Erythroblast (primary cell): ENCODE data around the gene LONP2.

ENCODE experiments used
- GATA1 ChIP-seq: IDR thresholded peaks from 2 replicates; pipeline ENCODE4 v1.6.1; 2011; ENCODE audit warnings: low read depth, mild to moderate bottlenecking, control low read depth, low read length, moderate library complexity
- POLR2A ChIP-seq: IDR thresholded peaks from 2 replicates; pipeline ENCODE4 v1.6.1; 2011; ENCODE audit warnings: mild to moderate bottlenecking, low read length

DNA sequence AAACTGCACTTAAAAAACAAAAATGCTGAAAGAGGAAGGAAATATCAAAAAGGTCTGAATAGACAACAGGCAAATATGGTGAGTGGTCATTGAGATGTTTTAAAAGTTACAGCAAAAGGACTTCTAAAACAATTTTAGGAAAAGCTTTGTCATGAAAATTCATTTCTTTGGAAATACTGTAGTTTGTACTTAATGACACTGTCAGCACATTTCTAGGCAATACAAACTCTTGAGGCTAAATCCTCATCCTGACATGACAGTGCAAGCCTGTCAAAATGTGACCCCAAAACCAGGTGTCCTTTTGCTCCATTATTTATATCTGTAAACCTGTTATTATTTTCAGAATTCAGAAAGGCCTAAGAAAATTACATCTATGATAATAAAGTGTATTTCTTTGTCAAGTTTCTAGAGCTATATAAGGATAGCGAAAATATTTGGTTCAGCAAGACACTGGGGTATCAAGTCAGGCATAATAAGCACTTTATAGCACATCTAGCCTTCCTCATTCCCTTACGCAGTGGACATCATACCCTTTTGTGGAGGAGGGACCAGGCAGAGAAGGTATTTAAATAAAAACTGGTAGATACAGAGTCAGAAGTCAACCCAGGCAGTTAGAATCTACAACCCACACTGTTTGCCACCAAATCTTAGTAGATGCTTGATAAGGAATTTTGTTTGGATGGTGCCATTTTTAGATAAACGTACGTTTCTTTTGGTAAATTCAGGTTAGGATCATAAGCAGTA, 112.7 kb downstream of the LONP2 start:
- TF ChIP-seq POLR2A (no peak), GATA1 (no peak)
